ENCODE data around the gene ADAT1. TPM values are rescaled to one million over a fixed set of nuclear protein-coding genes. Genes with fewer than 3 reads are reported as not detected.
A peak's percentile ranks its signal among the peaks of the same experiment; 100 is the strongest.

ADAT1 gene
- total and polyA plus RNA-seq, 10 of the 15 experiments (the other 5 are each of a cell fraction or from before 2014, with no cell fraction given) = 26.2 to 77.4 (median 55.8) TPM

- intact Hi-C loops (cut with micrococcal nuclease; ENCODE audit: unreplicated experiment) = loop anchor here (10.0 kb wide), 1 partner anchor 1537 kb away; the partner anchor contains the start of genes MON1B and SYCE1L
- ATAC-seq = no peak; the same call in 2 of the 3 replicates
- Histone ChIP-seq H3K4me1 (ENCODE audit: control insufficient read depth, insufficient read depth, low read length) (no peaks in the 10 kb centered on the region), H3K9ac (ENCODE audit: control insufficient read depth, insufficient read depth, low read length) (no peak overlapping the region), H4K20me1 (ENCODE audit: control insufficient read depth, insufficient read depth) (no peaks in the 10 kb centered on the region; the same call in 1 of the 2 replicates), H3K36me3 (ENCODE audit: control insufficient read depth in 2 of 2, insufficient read depth in 2 of 2, low read length in 1 of 2) (peaks cover 8 to 21% of the 10 kb centered on the region in 2 experiments; a peak in 3 of 4 replicates), H3K9me3 (replicated peaks; ENCODE audit: control insufficient read depth, insufficient read depth, low read length) (no peaks in the 10 kb centered on the region), H3K4me3 (no peak overlapping the region), H2AFZ (ENCODE audit: control insufficient read depth, low read depth, low read length) (no peak overlapping the region), H3K27ac (ENCODE audit: control insufficient read depth, insufficient read depth) (no peak overlapping the region), H3K4me2 (ENCODE audit: control insufficient read depth, insufficient read depth) (no peak overlapping the region), H3K27me3 (replicated peaks in 1 of 2; ENCODE audit: control insufficient read depth in 2 of 2, insufficient read depth in 2 of 2, low read length in 1 of 2) (no peaks in the 10 kb centered on the region), H3K79me2 (ENCODE audit: control insufficient read depth, insufficient read depth, low read length) (peaks cover 11% of the 10 kb centered on the region)
- ChIA-PET POLR2A (no interaction called here), RAD21 (ENCODE audit: unreplicated experiment) (no interaction called here), CTCF (interaction anchor here (1.2 kb wide), 1 partner anchor 186 kb away, joined by 3 read pairs; no protein-coding TSS in a partner anchor), SMC1A (ENCODE audit: uncharacterized antibody, unreplicated experiment) (interaction anchor here (0.6 to 1.6 kb wide), 2 partner anchors 9 to 16 kb away, joined by 4 to 7 read pairs; no protein-coding TSS in a partner anchor)
- 92% methylated on average over 2 of the region's 2 CpGs for WGBS (ENCODE audit: insufficient coverage, insufficient replicate concordance, low lambda C conversion rate, missing lambda C conversion rate)
- no TSS peak for BruUV-seq (replicated peaks)
- TF ChIP-seq POLR2A (IDR thresholded peaks at IDR 0.05; ENCODE audit: low read depth, low read length) = peak; percentile 63
- no peak for TF ChIP-seq SMAD5 (IDR thresholded peaks at IDR 0.05; ENCODE audit: low read depth)
- no peak for DNase-seq (ENCODE audit: low read depth, low spot score)
- in situ Hi-C loops (cut with MboI) = no loop called here
- no peak for FAIRE-seq
Observed at GRCh38 chr16:75658175-75658574, 35.1 kb upstream of the ADAT1 start.

GRCh38 chr16:75653922-75654321, 30.8 kb upstream of the ADAT1 start:
- BruUV-seq (replicated peaks) = no TSS peak
- Histone ChIP-seq H3K27me3 (replicated peaks in 1 of 2; ENCODE audit: control insufficient read depth in 2 of 2, insufficient read depth in 2 of 2, low read length in 1 of 2) (no peaks in the 10 kb centered on the region), H4K20me1 (ENCODE audit: control insufficient read depth, insufficient read depth) (no peaks in the 10 kb centered on the region; the same call in 1 of the 2 replicates), H3K27ac (ENCODE audit: control insufficient read depth, insufficient read depth) (peak overlapping the region; percentile 10; the same call in 1 of the 2 replicates), H3K79me2 (ENCODE audit: control insufficient read depth, insufficient read depth, low read length) (peaks cover 54% of the 10 kb centered on the region), H3K4me2 (ENCODE audit: control insufficient read depth, insufficient read depth) (peak overlapping the region; percentile 64), H2AFZ (ENCODE audit: control insufficient read depth, low read depth, low read length) (no peak overlapping the region), H3K4me3 (0 out of 2 replicates have a peak overlapping the region, but pooled peaks have one; percentile 8), H3K9me3 (replicated peaks; ENCODE audit: control insufficient read depth, insufficient read depth, low read length) (no peaks in the 10 kb centered on the region), H3K9ac (ENCODE audit: control insufficient read depth, insufficient read depth, low read length) (no peak overlapping the region), H3K4me1 (ENCODE audit: control insufficient read depth, insufficient read depth, low read length) (peaks cover 7% of the 10 kb centered on the region; the same call in 1 of the 2 replicates), H3K36me3 (ENCODE audit: control insufficient read depth in 2 of 2, insufficient read depth in 2 of 2, low read length in 1 of 2) (peaks cover 6 to 18% of the 10 kb centered on the region in 2 experiments; a peak in 3 of 4 replicates)
- ChIA-PET CTCF (interaction anchor here (0.7 to 2.2 kb wide), 2 partner anchors 182 to 183 kb away, joined by 4 to 8 read pairs; no protein-coding TSS in a partner anchor), RAD21 (ENCODE audit: unreplicated experiment) (interaction anchor here (0.6 to 1.5 kb wide), 2 partner anchors 33 to 118 kb away, joined by 3 to 4 read pairs; no protein-coding TSS in a partner anchor), POLR2A (no interaction called here), SMC1A (ENCODE audit: uncharacterized antibody, unreplicated experiment) (no interaction called here)
- no peak for FAIRE-seq
- intact Hi-C loops (cut with micrococcal nuclease; ENCODE audit: unreplicated experiment) (loop anchor here (10.0 kb wide), 1 partner anchor 1541 kb away; the partner anchor contains the start of genes MON1B and SYCE1L), in situ Hi-C loops (cut with MboI) (no loop called here)
- DNase-seq (ENCODE audit: low read depth, low spot score) = no peak
- 30% methylated on average over 1 of the region's 1 CpG for WGBS (ENCODE audit: insufficient coverage, insufficient replicate concordance, low lambda C conversion rate, missing lambda C conversion rate)
- no peak for ATAC-seq
- no peak for TF ChIP-seq CUX1 (IDR thresholded peaks at IDR 0.05; ENCODE audit: insufficient replicate concordance, low read depth, low read length)
- no peak for TF ChIP-seq TCF12 (IDR thresholded peaks at IDR 0.05; ENCODE audit: low read depth, low read length)
- TF ChIP-seq TAF1 (IDR thresholded peaks at IDR 0.05; ENCODE audit: borderline replicate concordance, low read depth, low read length) = no peak
- no peak for TF ChIP-seq NR2C2 (IDR thresholded peaks at IDR 0.05; ENCODE audit: borderline replicate concordance, control insufficient read depth, insufficient read length, low read depth)
- no peak for TF ChIP-seq SUPT20H (IDR thresholded peaks at IDR 0.05; ENCODE audit: borderline replicate concordance, control insufficient read depth, low read depth, low read length)
- no peak for TF ChIP-seq JUNB (IDR thresholded peaks at IDR 0.05)
- TF ChIP-seq ZNF384 (IDR thresholded peaks at IDR 0.05; ENCODE audit: borderline replicate concordance, low read depth, low read length) = no peak

Measured in GM12878 (cell line).